Fibroblast of the conjunctiva (primary cell): Measurements from ENCODE around the gene DIP2C.
"Not testable (repeated sequence)": the region's sequence is repeated elsewhere in the genome, so short reads cannot be mapped to it uniquely, and the experiment has no call there.

Source experiments
- DNase-seq: peaks from one replicate; pipeline ENCODE4 v3.0.0-alpha.2; 2010; ENCODE audit warnings: low read depth

The DIP2C gene

DNA sequence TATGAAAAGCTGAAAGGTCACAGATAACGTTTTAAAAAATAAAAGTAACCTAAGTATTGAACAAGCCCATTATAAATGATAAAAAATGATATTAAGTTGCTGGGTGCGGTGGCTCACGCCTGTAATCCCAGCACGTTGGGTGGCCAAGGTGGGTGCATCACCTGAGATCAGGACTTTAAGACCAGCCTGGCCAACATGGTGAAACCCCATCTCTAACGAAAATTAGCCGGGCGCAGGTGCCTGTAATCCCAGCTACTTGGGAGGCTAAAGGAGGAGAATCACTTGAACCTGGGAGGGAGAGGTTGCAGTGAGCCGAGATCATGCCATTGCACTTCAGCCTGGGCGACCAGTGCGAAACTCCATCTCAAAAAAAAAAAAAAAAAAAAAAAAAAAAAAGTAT is 93.3 kb downstream of the DIP2C start:
- not testable (repeated sequence) for DNase-seq

DNA sequence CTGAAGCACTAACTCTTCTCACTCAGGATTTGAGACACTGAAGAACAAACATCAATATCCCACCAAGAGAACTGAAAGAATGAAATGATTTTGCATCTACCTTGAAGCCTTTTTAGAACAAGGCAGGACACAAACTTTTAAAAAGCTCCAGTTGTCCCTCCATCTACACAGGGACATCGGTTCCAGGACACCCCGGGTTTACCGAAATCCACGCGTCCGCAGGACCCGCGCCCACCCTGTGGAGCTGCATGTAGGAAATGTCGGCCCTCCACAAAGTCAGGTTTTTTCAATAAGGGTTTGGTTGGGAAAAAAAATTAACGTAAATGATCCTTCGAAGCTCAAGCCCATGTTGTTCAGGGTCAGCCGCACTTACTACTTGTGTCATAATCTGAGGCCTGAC is 94.0 kb downstream of the DIP2C start:
- no peak for DNase-seq

DNA sequence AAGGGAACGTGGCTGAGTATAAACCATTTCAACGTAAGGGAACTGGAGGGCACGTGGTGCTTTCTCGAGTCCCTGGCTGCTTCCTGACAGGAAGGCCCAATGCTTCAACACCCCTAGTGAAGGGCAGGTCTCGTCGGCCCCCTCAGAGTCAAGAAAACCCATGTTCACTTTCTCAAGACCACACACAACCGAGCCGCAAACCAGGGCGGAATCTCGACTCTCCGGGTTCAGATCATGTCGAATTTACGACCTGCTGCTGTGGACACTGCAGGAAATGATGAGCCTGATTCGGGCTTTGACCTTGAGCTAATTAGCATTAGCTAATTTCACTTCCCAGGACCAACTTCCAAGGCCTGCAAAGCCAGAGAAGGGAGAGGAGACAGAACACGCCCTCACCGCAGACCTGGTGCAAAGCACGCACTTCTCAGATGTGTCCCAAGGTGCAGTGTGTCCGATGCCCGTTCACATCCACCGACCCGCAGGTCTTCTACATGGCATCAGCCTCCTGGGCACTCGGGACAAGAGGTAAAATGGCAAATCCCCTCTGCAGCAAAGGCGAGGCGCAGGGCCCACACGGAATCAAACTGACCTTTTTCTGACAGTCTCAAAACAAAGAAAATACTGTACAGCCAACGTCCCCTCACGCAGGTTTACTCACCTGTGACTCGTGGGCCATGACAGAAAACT is 94.7 kb downstream of the DIP2C start:
- no peak for DNase-seq

DNA sequence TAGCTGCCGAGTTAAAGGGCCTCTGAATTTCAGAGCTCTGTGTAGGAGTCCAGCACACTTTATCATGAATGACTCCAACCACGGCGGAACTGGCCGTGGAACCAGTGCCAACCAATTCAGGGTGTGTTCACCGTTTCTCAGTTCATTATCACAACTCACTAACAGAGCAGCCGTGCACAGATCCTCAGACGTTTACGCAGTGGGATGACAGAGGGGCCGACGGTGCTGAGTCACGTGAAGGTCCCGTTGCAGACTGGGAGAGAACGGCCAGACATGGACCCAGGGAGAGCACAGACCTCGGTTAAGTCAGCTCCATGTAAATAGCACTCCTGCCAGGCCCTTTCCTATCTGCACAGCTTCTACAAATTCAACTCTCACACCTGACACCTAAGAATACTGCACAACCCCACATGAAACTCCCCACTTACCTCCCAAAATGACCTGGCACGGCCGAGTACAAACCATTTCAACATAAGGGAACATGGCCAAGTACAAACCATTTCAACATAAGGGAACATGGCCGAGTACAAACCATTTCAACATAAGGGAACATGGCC is 95.5 kb downstream of the DIP2C start:
- no peak for DNase-seq

DNA sequence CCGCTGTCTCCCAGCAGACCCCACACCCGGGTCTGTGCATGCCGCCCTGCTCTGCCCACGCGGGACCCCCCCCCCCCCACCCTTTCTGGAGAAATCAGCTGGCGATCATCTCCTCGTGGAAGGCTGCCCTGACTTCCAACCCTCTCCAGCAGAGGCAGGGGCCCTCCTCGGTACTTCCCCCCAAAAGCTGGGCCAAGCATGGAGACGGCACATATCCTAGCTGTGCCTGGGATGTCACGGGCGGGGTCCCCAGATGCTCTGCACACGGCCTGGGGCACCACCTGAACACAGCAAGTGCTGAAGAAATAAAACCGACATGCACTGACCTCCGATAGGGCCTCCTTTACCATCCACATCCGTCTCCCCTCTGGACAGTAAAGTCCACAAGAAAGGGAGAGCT is 96.0 kb downstream of the DIP2C start:
- DNase-seq, result no peak

DNA sequence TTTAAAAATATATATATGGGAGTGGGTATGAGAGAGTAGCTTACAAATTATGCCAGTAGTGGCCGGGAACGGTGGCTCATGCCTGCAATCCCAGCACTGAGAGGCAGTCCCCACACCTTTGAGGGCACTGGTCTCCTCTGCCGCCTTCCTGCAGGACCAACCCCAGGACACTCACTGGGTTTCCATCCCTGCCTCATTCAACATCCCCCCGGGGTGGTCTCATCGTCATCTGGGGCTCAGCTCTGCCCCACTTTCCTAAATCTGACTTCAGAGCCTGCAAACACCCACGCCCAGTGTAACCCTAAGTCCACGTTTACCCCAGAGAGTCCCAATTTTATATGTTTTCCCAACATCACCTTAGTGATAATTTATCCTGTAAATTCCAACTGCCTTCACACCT is 96.5 kb downstream of the DIP2C start:
- no peak for DNase-seq

DNA sequence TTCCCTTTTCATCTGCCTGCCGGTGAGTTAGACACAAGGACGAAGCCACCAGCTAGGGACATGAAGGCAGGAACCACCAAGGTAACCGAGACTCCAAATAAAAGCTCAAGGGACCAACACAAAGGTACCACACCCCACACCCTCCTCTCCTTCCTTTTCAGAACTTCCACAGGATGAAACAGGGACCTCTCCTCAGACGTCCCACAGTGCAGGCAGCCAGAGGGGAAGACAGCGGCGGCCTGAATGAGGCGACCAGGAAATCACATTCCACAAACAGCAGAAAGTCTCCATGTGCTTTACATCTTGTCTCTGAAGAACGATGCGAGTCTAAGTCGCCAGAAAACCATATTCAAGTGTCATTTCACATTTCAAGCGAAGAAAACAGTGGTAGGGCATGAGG is 97.8 kb downstream of the DIP2C start:
- DNase-seq, result no peak

DNA sequence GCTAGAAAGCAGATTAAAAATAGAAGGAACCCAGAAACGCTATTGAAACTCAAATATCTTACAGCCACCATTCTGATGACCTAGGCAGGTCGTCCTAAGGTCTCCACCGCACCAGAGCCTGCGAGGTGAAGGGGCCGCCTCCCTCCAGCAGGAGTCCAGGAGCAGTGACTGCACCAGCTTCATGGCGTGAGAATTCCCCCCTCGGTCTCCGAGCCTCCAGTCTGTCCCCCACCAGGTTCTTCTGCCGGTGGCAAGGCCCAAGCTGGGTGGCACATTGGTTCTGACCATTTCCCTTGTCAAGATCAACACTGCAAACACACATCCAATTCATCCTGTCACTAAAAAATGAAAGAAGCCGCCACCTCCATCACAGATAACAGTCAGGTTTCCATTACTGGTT is 98.7 kb downstream of the DIP2C start:
- no peak for DNase-seq

DNA sequence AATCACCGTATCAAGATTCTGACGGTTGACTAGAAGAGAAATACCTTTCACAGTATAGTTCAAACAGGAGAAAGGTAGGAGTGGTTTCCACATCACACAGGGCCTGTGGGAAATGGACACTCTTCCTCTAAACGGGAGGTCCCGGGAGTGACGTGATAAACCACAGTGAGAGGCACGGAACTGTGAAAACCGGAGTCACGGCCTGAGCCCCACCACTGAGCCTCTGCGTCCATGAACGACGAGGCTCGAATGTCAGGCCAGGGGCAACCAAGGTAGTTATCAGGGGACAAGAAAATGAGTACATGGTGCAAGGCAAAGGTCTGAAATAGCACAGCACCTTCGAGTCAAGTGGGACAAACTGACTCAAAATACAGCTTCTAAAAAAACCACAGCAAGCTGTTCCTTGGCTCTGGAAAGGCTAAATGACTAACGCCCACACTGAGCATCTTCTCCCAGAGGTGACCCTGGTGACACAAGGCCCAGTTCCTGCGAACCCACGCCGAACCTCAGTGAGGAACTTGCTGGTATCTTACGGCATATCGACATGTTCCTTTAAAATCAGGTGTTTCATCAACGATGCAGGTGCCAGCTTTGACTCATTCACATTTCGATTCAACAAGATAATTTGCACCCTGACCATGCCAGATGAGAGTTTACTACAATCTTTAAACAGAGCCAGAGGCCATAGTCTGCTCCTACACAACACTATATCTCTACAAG is 99.3 kb downstream of the DIP2C start:
- DNase-seq, result no peak

DNA sequence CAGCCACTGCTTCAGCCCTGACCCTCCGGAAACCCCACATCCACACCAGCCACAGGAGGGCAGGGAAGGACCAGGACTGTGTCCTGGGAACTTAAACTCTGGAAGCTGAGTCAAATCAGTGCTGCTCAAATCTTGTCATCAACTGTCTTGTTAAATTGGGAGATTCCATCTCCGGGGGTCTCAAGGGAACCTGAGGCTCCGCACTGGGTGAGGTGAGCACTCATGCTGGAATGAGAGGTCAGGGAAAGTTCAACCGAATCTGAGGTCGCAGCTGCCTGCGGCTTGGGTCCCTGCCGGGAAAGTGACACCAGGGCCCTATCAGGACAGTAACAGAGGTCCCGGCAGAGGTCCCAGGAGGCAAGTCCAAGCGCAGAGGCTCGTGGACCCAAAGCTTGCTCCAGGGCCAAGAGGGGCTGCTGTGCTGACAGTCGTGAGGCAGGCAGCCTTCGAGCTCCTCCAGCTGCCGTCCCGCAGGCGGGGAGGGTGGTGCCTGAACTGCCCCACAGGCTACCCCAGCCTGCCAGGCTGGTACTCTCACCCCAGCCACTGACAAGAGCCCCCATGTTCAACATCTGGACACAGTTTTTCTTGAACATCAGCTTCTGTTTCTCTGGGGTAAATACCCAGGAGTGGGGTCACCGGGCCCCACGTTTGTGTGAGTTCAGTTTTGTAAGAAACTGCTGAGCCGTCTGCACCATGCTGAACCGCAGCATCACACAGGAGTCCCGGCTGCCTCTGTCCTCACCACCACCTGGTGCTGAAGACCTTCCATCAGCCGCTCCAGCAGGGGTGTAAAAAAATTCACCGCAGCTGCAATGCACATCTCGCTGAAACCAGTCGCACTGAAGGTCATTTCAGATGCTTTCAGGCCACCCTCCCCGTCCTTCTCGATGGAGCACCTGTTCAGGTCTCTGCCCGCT is 101.0 kb downstream of the DIP2C start:
- peak; percentile 23 for DNase-seq

DNA sequence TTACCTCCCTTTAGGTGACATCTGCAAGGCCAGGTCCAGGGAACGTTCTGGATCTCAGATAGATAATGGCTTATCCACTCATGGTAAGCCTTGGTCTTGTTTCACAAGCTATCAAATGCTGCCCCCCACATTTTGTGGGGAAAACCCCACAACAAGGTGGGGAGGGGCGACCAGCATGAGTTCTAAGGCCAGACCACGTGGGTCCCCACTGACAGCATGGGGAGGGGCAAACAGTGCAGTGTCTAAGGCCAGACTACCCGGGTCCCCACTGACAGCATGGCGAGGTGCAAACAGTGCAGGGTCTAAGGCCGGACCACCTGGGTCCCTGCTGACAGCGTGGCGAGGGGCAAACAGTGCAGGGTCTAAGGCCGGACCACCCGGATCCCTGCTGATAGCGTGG is 102.8 kb downstream of the DIP2C start:
- no peak for DNase-seq

DNA sequence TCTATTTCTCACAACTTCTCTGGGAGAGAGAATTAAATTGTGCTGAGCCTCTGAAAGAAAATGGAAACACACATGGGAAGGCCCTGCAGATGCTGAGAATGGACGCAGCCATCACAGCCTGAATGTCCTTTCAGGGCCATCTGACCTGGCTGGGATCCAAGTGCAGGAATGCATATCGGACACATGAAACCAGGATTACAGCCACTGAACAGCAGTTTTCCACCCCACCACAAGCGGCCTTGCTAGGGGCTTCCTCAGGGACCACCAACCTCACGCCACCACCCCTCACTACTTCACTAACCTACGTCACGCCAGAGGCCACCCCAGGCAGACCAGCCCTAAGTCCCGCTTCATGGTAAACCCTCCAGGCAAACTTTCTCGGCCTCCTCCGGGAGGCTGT is 103.3 kb downstream of the DIP2C start:
- no peak for DNase-seq

DNA sequence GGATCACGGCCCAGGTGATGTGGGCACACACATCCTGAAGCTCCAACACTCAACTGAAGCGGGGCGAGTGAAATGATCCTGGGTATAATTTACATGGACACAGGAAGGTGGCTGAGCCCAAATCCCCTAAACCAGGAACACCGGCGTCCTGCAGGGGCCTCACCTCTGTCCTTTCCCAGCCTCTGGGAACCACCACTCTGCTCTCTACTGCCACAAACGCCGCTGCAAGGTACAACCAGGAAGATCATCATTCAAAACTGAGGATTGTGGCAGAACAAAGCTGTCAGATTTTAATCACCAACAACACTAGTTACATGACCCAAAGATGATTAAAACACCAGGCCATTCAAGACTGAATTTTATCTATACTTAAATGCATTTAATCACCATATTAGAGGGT is 104.0 kb downstream of the DIP2C start:
- DNase-seq, result no peak

DNA sequence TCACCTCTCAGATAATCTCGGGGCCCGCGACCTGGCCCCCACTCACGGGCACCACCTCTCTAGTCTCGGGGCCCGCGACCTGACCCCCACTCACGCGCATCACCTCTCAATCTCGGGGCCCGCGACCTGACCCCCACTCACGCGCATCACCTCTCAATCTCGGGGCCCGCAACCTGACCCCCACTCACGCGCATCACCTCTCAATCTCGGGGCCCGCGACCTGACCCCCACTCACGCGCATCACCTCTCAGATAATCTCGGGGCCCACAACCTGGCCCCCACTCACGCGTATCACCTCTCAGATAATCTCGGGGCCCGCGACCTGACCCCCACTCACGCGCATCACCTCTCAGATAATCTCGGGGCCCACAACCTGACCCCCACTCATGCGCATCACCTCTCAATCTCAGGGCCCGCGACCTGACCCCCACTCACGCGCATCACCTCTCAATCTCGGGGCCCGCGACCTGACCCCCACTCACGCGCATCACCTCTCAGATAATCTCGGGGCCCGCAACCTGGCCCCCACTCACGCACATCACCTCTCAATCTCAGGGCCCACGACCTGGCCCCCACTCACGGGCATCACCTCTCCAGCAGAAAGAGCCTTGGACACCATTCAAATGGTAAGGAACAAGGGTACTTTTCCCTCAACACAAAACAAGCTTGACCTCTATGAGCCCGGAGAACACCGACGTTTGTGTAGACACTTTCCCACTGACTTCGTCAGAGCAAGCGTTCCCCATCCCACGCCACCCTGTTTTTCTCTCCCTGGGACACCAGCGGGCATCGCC is 104.8 kb downstream of the DIP2C start:
- not testable (repeated sequence) for DNase-seq

DNA sequence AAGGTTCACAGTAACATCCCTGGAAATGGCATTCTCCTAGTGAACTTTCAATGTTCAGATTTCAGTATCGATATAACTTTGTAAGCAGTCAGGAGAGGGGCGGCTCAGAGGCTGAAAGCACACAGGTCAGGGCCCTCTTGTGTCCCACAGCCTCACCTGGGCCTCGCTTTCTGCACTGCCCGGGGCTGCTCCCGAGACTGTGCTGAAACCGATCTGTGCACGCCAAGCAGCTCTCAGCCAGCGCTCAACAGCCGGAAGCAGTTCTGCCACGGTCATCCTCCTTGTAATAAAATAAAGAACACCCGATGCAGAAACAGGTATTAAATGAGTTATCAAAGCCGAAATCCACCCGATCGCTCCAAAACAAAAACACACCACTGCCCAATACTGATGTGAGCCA is 106.0 kb downstream of the DIP2C start:
- DNase-seq, result no peak

DNA sequence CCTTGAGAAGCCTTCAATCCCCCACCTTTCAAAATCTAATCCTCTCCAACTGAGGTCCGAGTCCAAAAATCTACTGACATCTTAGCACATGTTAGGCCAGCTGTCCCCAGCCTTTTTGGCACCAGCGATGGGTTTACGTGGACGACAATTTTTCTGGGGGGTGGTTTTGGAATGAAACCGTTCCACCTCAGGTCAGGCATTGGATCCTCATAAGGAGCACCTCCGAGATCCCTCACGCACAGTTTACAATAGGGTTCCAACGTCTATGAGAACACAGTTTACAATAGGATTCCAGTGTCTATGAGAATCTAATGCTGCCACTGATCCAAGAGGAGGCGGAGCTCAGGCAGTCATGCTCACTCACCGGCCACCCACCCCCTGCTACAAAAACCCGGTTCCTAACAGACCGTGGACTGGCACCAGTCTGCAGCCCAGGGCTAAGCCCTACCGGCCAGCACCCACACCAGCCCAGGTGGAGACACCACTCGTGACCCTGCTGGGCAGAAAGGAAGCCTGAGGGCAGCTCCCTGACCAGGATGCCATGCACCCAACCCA is 107.6 kb downstream of the DIP2C start:
- DNase-seq, result no peak

DNA sequence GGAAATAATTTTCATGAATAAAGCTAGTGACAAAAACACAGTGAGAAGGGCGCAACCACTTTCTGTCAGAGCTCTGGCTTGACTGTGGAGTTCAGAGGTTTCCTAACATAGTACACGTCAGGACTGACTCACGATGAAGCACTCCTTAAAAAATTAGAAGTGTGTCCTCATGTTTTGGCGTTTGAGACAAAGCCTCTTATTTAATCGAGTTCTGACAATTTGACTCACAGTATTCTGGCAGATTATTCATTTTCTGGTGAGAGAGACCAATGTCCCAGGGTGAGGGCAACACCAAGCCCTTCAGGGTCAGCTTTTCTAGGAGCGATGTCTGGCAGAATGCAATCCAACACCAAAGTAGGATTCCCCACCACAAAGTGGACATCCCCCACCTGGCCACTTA is 108.7 kb downstream of the DIP2C start:
- peak; percentile 51 for DNase-seq

DNA sequence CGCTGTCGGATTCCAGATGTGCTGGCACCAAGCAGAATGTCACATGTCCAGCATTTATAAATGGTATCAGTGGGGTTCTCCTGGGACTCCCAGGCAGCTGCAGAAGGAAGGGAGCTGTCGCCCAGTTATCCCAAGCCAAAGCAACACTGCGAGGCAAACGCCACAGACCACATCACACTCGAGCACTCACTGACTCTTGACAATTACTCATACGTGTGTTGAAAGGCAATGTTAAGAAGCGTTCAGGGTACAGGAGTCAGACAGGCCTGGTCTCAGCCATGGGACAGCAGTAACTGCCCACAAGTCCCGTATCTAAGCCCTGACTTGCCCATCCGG is 113.4 kb downstream of the DIP2C start:
- DNase-seq, result no peak

DNA sequence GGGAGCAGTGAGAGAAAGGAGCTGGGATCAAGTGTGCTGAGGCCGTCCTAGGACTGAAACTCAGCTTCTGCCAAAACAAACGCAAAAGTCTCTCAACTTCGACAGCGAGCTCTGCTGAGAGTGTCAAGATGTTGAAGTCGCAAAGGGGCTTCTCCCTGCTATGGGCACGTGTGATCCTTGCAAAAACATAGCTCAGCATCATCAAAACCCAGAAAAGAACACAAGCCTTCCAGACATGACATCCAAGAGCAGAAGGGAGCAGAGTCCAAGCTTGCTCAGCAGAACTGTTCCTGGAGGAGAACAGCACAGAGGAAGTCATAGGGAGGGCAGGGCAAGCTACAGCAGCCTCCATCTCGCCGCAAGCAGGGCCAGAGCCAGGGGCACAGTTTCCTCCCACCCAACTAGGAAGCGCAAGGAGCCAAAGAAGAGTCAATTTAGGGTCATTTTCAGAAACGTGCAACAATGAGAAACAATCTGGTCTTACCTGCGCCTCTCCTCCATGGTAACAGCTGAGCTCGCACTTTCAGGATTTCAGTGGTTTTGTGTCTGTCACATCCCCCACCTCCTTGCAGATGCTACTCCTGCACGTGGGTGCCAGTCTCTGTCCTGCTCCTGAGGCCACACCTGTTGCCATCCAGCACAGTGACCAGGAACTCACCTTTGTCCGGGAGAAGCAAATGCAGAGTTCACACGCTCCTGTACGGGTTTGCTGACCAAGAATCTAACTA is 113.9 kb downstream of the DIP2C start:
- DNase-seq, result no peak

DNA sequence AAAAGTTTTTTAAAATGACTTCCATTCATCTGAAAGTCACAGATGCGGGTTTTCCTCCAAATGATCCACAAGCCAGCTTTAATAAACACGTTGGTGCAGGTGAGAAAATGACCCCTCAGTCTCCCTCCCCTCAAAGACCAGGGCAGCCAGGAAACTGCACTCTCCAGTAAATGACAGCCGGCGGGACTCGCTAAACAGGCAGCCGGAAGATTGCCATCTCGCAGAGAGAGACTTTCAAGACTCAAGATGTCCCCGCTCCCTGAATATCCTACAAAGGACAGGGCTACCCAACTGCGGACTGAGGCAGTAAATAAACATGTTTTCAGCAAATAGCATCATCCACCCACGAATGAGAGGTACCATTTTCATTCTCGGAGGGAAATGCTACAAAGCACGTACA is 116.8 kb downstream of the DIP2C start:
- no peak for DNase-seq
